Esophagus (tissue), 2 donors: Measurements from ENCODE around the gene DTNA. TPM values are rescaled to one million over a fixed set of nuclear protein-coding genes. Genes with fewer than 3 reads are reported as not detected.

Source experiments
- H3K27ac ChIP-seq, 2 donors: one replicate each; pipeline ENCODE4 v1.5.1; 2013; ENCODE audit warnings: low read depth in 2 of 2, mild to moderate bottlenecking in 2 of 2, inconsistent platforms in 1 of 2, low read length in 1 of 2, moderate library complexity in 1 of 2
- H3K27me3 ChIP-seq, 2 donors: one replicate each; pipeline ENCODE4 v1.6.1; 2013; ENCODE audit warnings: low read length in 2 of 2, control low read depth in 1 of 2, mild to moderate bottlenecking in 1 of 2; ENCODE audit not compliant: insufficient read depth in 2 of 2, control insufficient read depth in 1 of 2
- H3K36me3 ChIP-seq, 2 donors: one replicate each; pipeline ENCODE4 v1.6.1; 2013; ENCODE audit warnings: low read length in 1 of 2; ENCODE audit not compliant: control insufficient read depth in 2 of 2, insufficient read depth in 2 of 2
- H3K4me1 ChIP-seq, 2 donors: one replicate each; pipeline ENCODE4 v1.6.1; 2013; ENCODE audit warnings: low read length in 1 of 2; ENCODE audit not compliant: control insufficient read depth in 2 of 2, insufficient read depth in 2 of 2
- H3K4me3 ChIP-seq, 2 donors: one replicate each; pipeline ENCODE4 v1.5.1; 2013; ENCODE audit warnings: low read length in 2 of 2, mild to moderate bottlenecking in 2 of 2, low read depth in 1 of 2, moderate library complexity in 1 of 2
- H3K9me3 ChIP-seq, 2 donors: one replicate each; pipeline ENCODE4 v1.6.1; 2013; ENCODE audit warnings: mild to moderate bottlenecking in 2 of 2, low read depth in 1 of 2, low read length in 1 of 2, moderate library complexity in 1 of 2; ENCODE audit not compliant: control insufficient read depth in 2 of 2, insufficient read depth in 1 of 2
- WGBS, 2 donors: extraction: QIAGEN DNeasy Blood & Tissue Kit; methylation state at CpG; one replicate each; pipeline ENCODE4 v1.1.7; 2013; 5-methylcytosine and 5-hydroxymethylcytosine counted together
- polyA plus RNA-seq, 2 donors: library from polyadenylated mRNA; stranded (reverse); fragments of 200-250 nt; gene quantifications; one replicate each; pipeline ENCODE4 v1.2.3, GENCODE V29; 2013
- donor health status: healthy with polysubstance abuse.
- donor health status: Bipolar disorder and iron deficiency.

The DTNA gene
- polyA plus RNA-seq, 2 donors = 6.7 to 15.0 TPM

- 75 to 88% methylated on average over 2 of the region's 2 CpGs for WGBS, 2 donors
- H3K4me1 ChIP-seq = no peaks in the 10 kb centered on the region
- H3K27me3 ChIP-seq = no peaks in the 10 kb centered on the region
- no peaks in the 10 kb centered on the region for H3K36me3 ChIP-seq
- no peak overlapping the region for H3K27ac ChIP-seq
- H3K9me3 ChIP-seq = no peaks in the 10 kb centered on the region
- no peak overlapping the region for H3K4me3 ChIP-seq
These were observed 97.2 kb downstream of the DTNA start for GRCh38 chr18:34807106-34807796.

GRCh38 chr18:34808389-34808788, 98.3 kb downstream of the DTNA start:
- no peaks in the 10 kb centered on the region for H3K9me3 ChIP-seq
- 88 to 94% methylated on average over 1 of the region's 1 CpG for WGBS, 2 donors
- H3K4me3 ChIP-seq = no peak overlapping the region
- no peaks in the 10 kb centered on the region for H3K4me1 ChIP-seq
- H3K27ac ChIP-seq = no peak overlapping the region
- no peaks in the 10 kb centered on the region for H3K36me3 ChIP-seq
- no peaks in the 10 kb centered on the region for H3K27me3 ChIP-seq

GRCh38 chr18:34809451-34810072, 99.5 kb downstream of the DTNA start:
- Histone ChIP-seq H3K4me1 (no peaks in the 10 kb centered on the region), H3K27me3 (no peaks in the 10 kb centered on the region), H3K9me3 (no peaks in the 10 kb centered on the region), H3K36me3 (no peaks in the 10 kb centered on the region), H3K4me3 (no peak overlapping the region), H3K27ac (peak overlapping the region in 1 of 2 donors; percentile 42)
- WGBS, 2 donors = 42 to 55% methylated on average over 6 of the region's 6 CpGs

GRCh38 chr18:34816183-34816582, 106.1 kb downstream of the DTNA start:
- H3K27ac ChIP-seq = no peak overlapping the region
- H3K36me3 ChIP-seq = no peaks in the 10 kb centered on the region
- H3K9me3 ChIP-seq = no peaks in the 10 kb centered on the region
- H3K4me3 ChIP-seq = no peak overlapping the region
- 63 to 85% methylated on average over 6 of the region's 6 CpGs for WGBS, 2 donors
- H3K4me1 ChIP-seq = no peaks in the 10 kb centered on the region
- H3K27me3 ChIP-seq = no peaks in the 10 kb centered on the region

GRCh38 chr18:34817636-34818035, 107.5 kb downstream of the DTNA start:
- WGBS, 2 donors = 84 to 93% methylated on average over 2 of the region's 2 CpGs
- H3K4me3 ChIP-seq = no peak overlapping the region
- H3K9me3 ChIP-seq = no peaks in the 10 kb centered on the region
- no peaks in the 10 kb centered on the region for H3K4me1 ChIP-seq
- H3K27me3 ChIP-seq = no peaks in the 10 kb centered on the region
- H3K27ac ChIP-seq = no peak overlapping the region
- H3K36me3 ChIP-seq = no peaks in the 10 kb centered on the region

GRCh38 chr18:34818064-34818463, 108.0 kb downstream of the DTNA start:
- H3K27ac ChIP-seq = no peak overlapping the region
- WGBS, 2 donors = 82 to 85% methylated on average over 5 of the region's 5 CpGs

GRCh38 chr18:34820360-34821065, 110.4 kb downstream of the DTNA start:
- Histone ChIP-seq H3K27me3 (no peaks in the 10 kb centered on the region), H3K36me3 (no peaks in the 10 kb centered on the region), H3K27ac (no peak overlapping the region), H3K4me3 (no peak overlapping the region), H3K4me1 (no peaks in the 10 kb centered on the region), H3K9me3 (no peaks in the 10 kb centered on the region)
- 72 to 78% methylated on average over 7 of the region's 7 CpGs for WGBS, 2 donors

More at GRCh38 chr18:34818064-34818463, 108.0 kb downstream of the DTNA start:
- Histone ChIP-seq H3K27me3 (no peaks in the 10 kb centered on the region), H3K4me3 (no peak overlapping the region), H3K9me3 (no peaks in the 10 kb centered on the region), H3K4me1 (no peaks in the 10 kb centered on the region), H3K36me3 (no peaks in the 10 kb centered on the region)

- Histone ChIP-seq H3K4me1 (no peaks in the 10 kb centered on the region), H3K27ac (no peak overlapping the region), H3K9me3 (no peaks in the 10 kb centered on the region), H3K4me3 (no peak overlapping the region), H3K27me3 (no peaks in the 10 kb centered on the region), H3K36me3 (no peaks in the 10 kb centered on the region)
- WGBS, 2 donors = 41 to 59% methylated on average over 6 of the region's 6 CpGs
These were observed 111.6 kb downstream of the DTNA start for GRCh38 chr18:34821669-34822210.

GRCh38 chr18:34828093-34828492, 118.0 kb downstream of the DTNA start:
- Histone ChIP-seq H3K4me1 (no peaks in the 10 kb centered on the region), H3K36me3 (no peaks in the 10 kb centered on the region), H3K4me3 (no peak overlapping the region), H3K27ac (no peak overlapping the region), H3K27me3 (no peaks in the 10 kb centered on the region), H3K9me3 (no peaks in the 10 kb centered on the region)
- WGBS, 2 donors = 57 to 73% methylated on average over 2 of the region's 2 CpGs
